ACHN (cell line): ENCODE results near the gene ABHD17C.
"Not testable (repeated sequence)": the region's sequence is repeated elsewhere in the genome, so short reads cannot be mapped to it uniquely, and the experiment has no call there.

ENCODE experiments used
- DNase-seq: peaks from one replicate; pipeline ENCODE4 v3.0.0-alpha.2; 2015
- in situ Hi-C: cut with HindIII; loops from 2 replicates; pipeline ENCODE4 v1.10.0; 2017; ENCODE audit warnings: low sequenced_read_pairs, low pct_ligation_motif_present, low pct_unique_long_range_greater_than_20kb

ABHD17C gene

DNA sequence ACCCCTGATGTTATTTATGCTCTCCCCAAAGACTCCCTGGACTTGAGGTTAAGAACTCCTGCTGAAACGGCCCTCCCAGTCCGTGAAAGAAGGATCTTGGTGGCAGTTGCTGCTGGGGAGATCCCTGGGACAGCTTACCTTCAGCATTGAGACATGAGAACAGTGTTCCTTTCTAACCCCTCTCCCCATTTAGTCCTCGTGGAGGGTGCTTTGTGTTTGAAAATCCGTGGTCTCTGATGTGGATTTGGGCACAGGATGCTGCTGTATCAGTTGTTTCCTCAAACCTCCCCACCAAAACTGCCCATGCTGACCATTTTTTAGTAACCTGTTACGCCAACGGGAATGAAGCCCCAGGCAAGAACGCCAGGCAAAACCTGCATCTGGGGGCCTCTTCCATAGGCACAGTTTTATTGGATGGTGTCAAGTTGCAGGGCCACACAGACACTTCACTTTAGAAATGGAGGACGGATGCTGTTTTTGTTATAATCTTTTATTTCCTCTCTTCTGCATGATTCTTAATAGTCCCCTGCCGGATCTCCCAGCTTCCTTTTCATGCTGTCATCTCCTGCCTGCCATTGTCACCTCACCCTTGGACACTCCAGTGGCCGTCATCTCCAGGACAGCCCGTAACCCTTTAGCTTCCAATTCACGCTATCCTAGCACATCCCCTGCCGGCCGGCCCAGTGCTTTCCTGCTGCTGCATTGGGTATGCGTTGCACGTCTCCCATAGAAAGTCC is 52.4 kb downstream of the ABHD17C start:
- in situ Hi-C loops, result no loop called here
- no peak for DNase-seq

GRCh38 chr15:80749589-80749988 is 54.5 kb downstream of the ABHD17C start:
- in situ Hi-C loops, result no loop called here
- no peak for DNase-seq

- in situ Hi-C loops, result no loop called here
- DNase-seq, result no peak
These were observed 55.5 kb downstream of the ABHD17C start for GRCh38 chr15:80750575-80750974.

GRCh38 chr15:80752204-80752603 is 57.1 kb downstream of the ABHD17C start:
- in situ Hi-C loops, result no loop called here
- DNase-seq, result no peak

DNA sequence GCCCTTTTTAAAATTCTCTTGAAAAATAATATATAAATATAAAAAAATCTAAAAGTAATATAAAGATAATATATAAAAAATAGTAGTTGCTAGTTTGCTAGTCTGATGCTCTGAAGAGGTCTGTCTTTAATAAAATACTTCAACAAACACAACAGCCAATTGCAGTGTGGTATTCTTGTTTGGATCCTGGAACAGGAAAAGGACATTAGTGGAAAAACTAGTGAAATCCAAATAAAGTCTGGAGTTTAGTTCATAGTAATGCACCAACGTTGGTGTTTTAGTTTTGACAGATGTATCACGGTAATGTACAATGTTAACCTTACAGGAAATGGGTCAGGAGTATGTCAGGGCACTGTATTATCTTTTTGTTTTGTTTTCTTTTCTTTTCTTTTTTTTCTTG is 58.1 kb downstream of the ABHD17C start:
- DNase-seq, result no peak
- in situ Hi-C loops, result no loop called here

DNA sequence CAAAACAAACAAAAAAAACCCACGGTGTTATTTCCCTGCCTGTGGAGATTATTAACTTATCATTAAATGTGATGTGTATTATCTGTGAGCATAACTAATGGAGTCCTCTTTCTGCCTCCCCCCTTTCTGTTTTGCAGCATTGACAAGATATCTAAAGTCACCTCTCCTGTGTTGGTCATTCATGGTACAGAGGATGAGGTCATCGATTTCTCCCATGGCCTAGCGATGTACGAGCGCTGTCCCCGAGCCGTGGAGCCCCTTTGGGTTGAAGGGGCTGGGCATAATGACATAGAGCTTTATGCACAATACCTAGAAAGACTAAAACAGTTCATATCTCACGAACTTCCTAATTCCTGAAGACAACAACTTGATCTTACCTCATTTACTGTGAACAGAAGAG is 58.9 kb downstream of the ABHD17C start:
- in situ Hi-C loops, result no loop called here
- no peak for DNase-seq

GRCh38 chr15:80755885-80756284 is 60.8 kb downstream of the ABHD17C start:
- in situ Hi-C loops, result no loop called here

GRCh38 chr15:80758130-80758745 is 63.1 kb downstream of the ABHD17C start:
- in situ Hi-C loops, result no loop called here

More at GRCh38 chr15:80755885-80756284, 60.8 kb downstream of the ABHD17C start:
- DNase-seq, result no peak

GRCh38 chr15:80760960-80761359 is 65.8 kb downstream of the ABHD17C start:
- no peak for DNase-seq

More at GRCh38 chr15:80758130-80758745, 63.1 kb downstream of the ABHD17C start:
- DNase-seq, result no peak

GRCh38 chr15:80761754-80762153 is 66.6 kb downstream of the ABHD17C start:
- DNase-seq, result no peak
- in situ Hi-C loops, result no loop called here

More at GRCh38 chr15:80760960-80761359, 65.8 kb downstream of the ABHD17C start:
- in situ Hi-C loops, result no loop called here

- in situ Hi-C loops, DNase-seq: not testable (repeated sequence)
These were observed 68.1 kb downstream of the ABHD17C start for GRCh38 chr15:80763235-80763634.

DNA sequence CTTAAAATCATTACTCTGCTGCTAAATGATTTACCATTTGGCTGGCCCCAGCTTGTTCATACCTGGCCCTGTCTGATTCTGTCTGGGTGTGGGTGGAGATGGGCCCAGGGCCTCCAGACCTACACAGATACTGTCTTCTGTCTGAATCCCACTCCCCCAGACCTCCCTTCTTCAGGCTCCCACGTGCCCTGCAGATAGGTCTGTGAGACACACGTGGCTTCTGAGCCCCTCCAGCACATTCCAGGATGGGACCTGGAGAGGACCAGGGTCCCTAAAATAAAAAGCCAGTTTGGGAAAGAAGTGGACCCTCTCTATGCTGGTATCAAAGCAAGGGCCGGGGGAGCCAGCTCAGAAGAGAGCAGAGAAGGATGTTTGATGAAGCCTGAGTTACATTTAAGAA is 69.4 kb downstream of the ABHD17C start:
- in situ Hi-C loops, result no loop called here
- no peak for DNase-seq

- in situ Hi-C loops, result no loop called here
- no peak for DNase-seq
These were observed 71.2 kb downstream of the ABHD17C start for GRCh38 chr15:80766275-80766674.

- no peak for DNase-seq
- in situ Hi-C loops, result no loop called here
These were observed 73.0 kb downstream of the ABHD17C start for GRCh38 chr15:80768158-80768557.

- in situ Hi-C loops, result no loop called here
- no peak for DNase-seq
These were observed 74.2 kb downstream of the ABHD17C start for GRCh38 chr15:80769153-80769828.

GRCh38 chr15:80769829-80770705 is 75.0 kb downstream of the ABHD17C start:
- DNase-seq, result no peak
- in situ Hi-C loops, result no loop called here

DNA sequence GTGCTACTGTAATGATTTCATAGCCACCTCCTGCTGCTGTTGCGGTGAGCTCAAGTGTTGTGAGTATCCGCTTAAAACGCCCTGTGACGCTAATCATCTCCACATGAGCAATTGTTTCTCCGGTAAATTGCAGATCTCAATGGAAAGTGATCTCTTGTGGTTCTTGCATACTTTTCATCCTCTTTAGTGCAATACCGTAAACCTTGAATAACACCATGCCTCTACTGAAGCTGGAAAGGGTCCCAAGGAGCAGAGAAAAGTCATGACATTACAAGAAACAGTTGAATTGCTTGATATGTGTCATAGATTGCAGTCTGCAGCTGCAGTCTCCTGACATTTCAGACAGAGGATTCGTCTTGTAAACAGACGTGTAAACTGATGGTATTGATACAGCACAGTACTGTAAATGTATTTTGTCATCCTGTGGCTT is 78.0 kb downstream of the ABHD17C start:
- no peak for DNase-seq

DNA sequence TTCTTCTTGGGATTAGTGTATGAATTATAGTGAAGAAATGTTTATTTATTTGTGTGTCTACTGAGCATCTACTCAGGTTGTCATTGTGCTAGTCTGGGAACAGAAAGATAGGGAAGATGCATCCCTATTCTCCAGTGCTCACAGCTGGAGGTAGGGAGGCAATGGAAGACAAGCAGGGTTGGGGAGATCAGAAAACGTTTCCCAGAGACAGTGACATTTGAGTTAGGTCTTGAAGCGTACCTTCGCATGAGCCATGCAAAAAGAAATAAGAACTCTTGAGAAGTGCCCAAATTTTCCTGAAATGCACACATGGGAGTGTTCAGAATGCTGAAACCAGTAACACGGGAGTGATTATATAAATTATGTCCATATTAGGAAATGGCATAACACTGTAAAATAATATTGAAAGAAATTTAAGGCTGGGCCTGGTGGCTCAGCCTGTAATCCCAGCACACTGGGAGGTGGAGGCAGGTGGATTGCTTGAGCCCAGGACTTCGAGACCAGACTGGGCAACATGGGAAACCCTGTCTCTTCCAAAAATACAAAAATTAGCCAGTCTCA is 78.8 kb downstream of the ABHD17C start:
- no peak for DNase-seq
- in situ Hi-C loops, result no loop called here

More for the DNA sequence above, 78.0 kb downstream of the ABHD17C start:
- in situ Hi-C loops, result no loop called here
